ENCODE results near the gene CYB5R3.
"Not testable (repeated sequence)": the region's sequence is repeated elsewhere in the genome, so short reads cannot be mapped to it uniquely, and the experiment has no call there.

Gene CYB5R3

GRCh38 chr22:42677936-42678335 lies 28.7 kb upstream of the CYB5R3 start:
- DNase-seq = not testable (repeated sequence)

DNA sequence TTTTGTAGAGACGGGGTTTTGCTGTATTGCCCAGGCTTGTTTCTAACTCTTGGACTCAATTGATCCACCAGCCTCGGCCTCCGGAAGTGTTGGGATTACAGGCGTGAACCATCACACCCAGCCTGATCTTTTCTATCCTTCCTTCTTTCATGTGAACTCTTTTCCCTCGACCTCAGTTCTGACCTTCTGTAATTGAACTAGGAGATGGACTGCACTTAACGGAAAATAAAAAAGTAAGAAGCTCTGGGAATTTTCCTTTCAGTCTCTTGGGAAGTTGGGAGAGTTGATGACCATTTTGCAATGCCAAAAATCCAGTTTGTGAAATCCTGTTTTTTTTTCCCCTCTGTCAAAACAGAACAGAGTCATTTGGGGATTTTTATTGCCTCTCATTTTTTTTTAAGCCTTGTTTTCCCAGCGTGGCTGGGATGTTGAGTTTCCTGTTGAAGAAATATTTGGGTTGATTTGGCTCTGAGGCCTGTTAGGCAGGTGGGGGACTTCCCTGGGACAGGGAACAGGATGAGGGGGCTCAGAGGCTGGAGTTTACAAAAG lies 26.9 kb upstream of the CYB5R3 start:
- DNase-seq = no peak

- no peak for DNase-seq
Observed at GRCh38 chr22:42673898-42674401, 24.8 kb upstream of the CYB5R3 start.

GRCh38 chr22:42673071-42673470 lies 23.9 kb upstream of the CYB5R3 start:
- not testable (repeated sequence) for DNase-seq

DNA sequence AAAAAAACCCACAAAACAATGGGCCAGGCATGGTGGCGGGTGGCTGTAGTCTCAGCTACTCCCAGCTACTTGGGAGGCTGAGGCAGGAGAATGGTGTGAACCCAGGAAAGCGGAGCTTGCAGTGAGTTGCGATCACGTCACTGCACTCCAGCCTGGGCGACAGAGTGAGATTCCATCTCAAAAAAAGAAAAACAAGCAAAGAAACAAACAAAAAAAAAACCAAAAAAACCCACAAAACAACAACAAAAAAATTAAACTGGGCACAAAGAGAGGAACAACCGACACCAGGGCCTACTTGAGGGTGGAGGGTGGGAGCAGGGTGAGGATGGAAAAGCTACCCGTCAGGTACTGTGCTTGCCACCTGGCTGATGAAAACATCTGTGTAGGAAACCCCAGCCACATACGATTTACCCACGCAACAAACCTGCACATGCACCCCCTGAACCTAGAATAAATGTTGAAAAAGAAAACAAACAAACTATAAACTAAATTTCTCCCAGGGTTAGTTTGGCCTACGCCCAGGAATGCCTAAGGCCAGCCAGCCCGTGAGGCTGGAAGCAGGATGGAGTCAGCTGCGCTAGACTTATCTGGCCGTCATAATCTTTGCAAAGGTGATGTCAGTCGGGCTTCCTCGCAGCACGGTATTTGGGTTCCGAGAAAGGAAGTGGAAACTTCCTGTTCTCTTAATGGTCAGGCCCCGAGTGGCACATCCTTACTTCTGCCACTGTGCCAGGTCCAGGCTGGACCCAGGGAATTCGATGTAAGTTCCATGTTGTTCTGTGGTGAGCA lies 21.9 kb upstream of the CYB5R3 start:
- no peak for DNase-seq

DNA sequence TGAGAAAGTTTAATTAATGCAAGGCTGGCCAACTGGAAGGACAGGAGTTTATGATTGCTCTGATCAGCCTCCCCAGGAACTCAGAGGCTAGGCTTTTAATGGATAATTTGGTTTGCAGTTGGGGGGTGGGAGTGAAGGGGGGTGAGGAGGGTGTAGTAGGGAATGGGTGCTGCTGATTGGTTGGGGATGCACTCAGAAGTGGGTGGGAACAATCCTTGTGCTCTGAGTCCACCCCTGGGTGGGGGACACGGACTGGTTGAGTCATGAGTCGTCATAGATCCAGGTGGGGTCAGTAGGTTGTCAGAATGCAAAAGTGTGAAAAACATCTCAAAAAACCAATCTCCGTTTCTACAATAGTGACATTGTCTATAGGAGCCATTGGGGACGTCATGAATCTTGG lies 20.9 kb upstream of the CYB5R3 start:
- DNase-seq = no peak

- not testable (repeated sequence) for DNase-seq
Observed at GRCh38 chr22:42666393-42666792, 17.2 kb upstream of the CYB5R3 start.

GRCh38 chr22:42664976-42665831 lies 16.0 kb upstream of the CYB5R3 start:
- DNase-seq = no peak

DNA sequence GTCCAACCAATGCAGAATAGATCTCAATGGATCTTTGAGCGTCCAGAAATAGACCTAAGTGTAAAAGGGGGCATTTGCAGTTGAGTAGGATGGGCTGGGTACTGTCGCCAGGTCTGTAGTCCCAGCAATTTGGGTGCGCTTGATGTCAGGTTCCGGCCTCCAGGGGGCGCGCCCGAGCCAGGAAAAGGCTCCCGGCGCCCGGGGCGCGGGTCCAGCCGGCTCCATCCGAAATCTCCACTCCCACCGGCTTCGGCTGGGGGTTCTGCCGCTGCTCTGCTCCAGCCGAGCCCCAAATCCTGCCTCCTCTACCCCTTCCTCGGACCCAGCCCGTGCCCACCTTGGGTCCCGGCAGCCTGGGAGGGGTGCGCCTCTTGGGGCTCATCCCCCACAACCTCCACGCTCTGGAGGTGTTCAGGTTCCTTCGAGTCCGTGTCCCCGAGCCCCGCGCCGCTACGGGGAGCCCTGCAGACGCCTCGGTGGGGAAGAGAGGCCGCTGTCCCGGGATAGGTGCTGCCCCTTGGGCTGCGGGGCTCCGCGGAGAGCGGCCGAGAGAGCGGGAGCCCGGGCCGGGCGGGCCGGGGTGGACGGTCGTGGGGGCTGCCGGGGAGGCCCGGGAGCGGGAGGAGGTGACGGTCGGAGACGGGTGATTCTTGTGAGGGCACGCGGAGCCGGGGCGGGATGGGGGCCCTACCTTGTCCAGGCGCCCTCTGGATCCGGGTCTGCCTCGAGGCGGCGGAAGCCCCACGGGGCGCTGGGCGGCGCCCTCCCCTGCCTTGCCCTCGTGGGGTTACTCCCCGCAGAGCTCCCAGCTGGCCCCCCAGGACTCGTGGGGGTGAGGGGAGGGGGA lies 13.0 kb upstream of the CYB5R3 start:
- DNase-seq = no peak

- DNase-seq = no peak
Observed at GRCh38 chr22:42656578-42656977, 7.4 kb upstream of the CYB5R3 start.

- DNase-seq = peak; percentile 51
Observed at GRCh38 chr22:42655693-42656092, 6.5 kb upstream of the CYB5R3 start.

GRCh38 chr22:42654436-42655073 lies 5.4 kb upstream of the CYB5R3 start:
- DNase-seq = no peak

DNA sequence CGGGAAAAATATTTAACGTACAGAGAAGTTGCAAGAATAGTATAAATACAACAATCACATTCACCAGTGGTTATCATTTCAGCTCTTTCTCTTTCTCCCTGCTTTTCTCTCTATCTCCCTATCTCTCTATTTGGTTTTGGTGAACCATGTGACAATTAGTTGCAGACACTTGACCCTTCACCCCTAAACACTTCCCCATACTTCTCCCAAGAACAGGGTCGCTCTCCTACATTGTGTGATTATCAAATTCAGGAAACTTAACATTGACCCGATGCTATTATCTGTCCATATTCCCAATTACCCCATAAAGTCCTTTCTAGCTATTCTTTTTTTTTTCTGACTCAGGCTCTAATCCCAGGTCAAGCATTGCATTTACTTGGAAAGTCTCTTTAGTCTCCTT lies 4.8 kb upstream of the CYB5R3 start:
- no peak for DNase-seq

- DNase-seq = no peak
Observed at GRCh38 chr22:42651134-42651533, 1.9 kb upstream of the CYB5R3 start.

- DNase-seq = no peak
Observed at GRCh38 chr22:42648368-42649245, 585 bp downstream of the CYB5R3 start.

GRCh38 chr22:42648017-42648367 lies 1.2 kb downstream of the CYB5R3 start:
- no peak for DNase-seq

- DNase-seq = peak; percentile 11
Observed at GRCh38 chr22:42646569-42647525, 2.3 kb downstream of the CYB5R3 start.

DNA sequence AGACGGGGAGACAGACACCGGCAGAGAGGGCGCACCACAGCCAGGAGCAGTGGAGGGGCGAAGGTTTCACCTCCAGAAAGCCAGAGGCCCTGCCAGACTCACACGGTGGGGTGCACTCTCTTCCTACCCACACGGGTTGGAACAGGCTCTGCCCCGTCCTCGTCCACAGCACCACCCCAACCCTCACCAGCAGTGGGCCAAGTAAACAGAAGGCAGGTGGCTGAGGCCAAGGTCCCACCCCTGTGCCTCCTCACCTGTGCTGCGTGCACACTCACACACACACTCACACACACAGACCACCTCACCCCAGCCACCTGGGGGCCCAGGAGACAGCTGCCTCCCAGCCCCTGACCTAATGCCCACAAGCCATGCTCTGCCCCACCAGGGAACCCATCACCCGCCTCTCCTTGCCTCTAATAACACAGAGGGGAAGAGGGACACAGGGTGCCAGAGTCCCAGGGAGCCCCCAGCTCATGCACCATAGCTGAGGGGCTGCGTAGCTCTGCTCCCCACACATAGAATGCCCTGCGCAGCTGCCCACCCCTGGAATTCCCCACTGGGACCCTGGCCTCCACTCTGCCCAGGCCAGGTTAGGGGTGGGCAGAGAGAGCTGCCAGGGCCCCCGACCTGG lies 3.1 kb downstream of the CYB5R3 start:
- DNase-seq = no peak

GRCh38 chr22:42645341-42645937 lies 3.8 kb downstream of the CYB5R3 start:
- DNase-seq = no peak

Data from NCI-H1105 (cell line).